GM12878 (cell line): ENCODE data around the gene SERPINB4. TPM values are rescaled to one million over a fixed set of nuclear protein-coding genes. Genes with fewer than 3 reads are reported as not detected.

Experiments used
- CUX1 ChIP-seq: IDR thresholded peaks from 2 replicates; pipeline ENCODE4 v1.6.1; 2012; ENCODE audit warnings: improper control_type of control experiment, low read depth, low read length; ENCODE audit not compliant: insufficient replicate concordance
- IRF3 ChIP-seq: fragments of 450-650 bp; IDR thresholded peaks from 2 replicates; pipeline ENCODE4 v1.6.1; 2014; ENCODE audit warnings: mild to moderate bottlenecking
- RELB ChIP-seq: fragments of 450-650 bp; IDR thresholded peaks from 2 replicates; pipeline ENCODE4 v1.6.1; 2017; ENCODE audit warnings: low read depth, mild to moderate bottlenecking, moderate library complexity
- SIX5 ChIP-seq: IDR thresholded peaks from 2 replicates; pipeline ENCODE4 v1.6.1; 2011; ENCODE audit warnings: mild to moderate bottlenecking, low read depth, low read length, moderate library complexity; ENCODE audit not compliant: severe bottlenecking
- polyA plus RNA-seq, 11 experiments: library from polyadenylated mRNA; depleted of rRNA in 4 of 11; unstranded in 6 of 11; stranded (reverse) in 5 of 11; fragments of >200 nt; fragmentation: Nextera tagmentation in 4 of 11; fragmentation: Illumina TruSeq in 1 of 11; extraction: Ambion mirVana in 4 of 11; extraction: Trizol in 1 of 11; gene quantifications; 1 replicate in 1 of 11; 2 replicates in 10 of 11; pipeline versions ENCODE4 v1.2.1 to v1.2.3, GENCODE V29; 2011 to 2016; ENCODE audit warnings: inconsistent platforms in 2 of 11, missing spikeins in 2 of 11, low read depth in 1 of 11
- total RNA-seq, 4 experiments: library from RNA; depleted of rRNA in 3 of 4; stranded (reverse); fragments of >200 nt in 3 of 4; fragmentation: Illumina TruSeq in 1 of 4; extraction: Trizol in 1 of 4; gene quantifications; 2 replicates each; pipeline versions ENCODE4 v1.2.1 to v1.2.3, GENCODE V29; 2013 to 2021

The SERPINB4 gene
- total and polyA plus RNA-seq, 10 of the 15 experiments (the other 5 are each of a cell fraction or from before 2014, with no cell fraction given) = not detected

- TF ChIP-seq CUX1 = no peak
- no peak for TF ChIP-seq SIX5
- TF ChIP-seq RELB = no peak
- TF ChIP-seq IRF3 = no peak
Observed at GRCh38 chr18:63619661-63620060, 24.4 kb downstream of the SERPINB4 start (continued).
